Activated CD4-positive, alpha-beta T cell treated with anti-CD3 and anti-CD28 coated beads for 1 hour (primary cell): ENCODE measurements around the gene SHH.
"Not testable (repeated sequence)": the region's sequence is repeated elsewhere in the genome, so short reads cannot be mapped to it uniquely, and the experiment has no call there.

Experiments used
- DNase-seq: peaks from one replicate; pipeline ENCODE4 v3.0.0-alpha.2; 2020

Gene SHH

GRCh38 chr7:155818820-155819168, 6.5 kb upstream of the SHH start:
- DNase-seq = no peak

GRCh38 chr7:155818154-155818819, 6.0 kb upstream of the SHH start:
- DNase-seq = no peak

GRCh38 chr7:155817515-155817914, 5.3 kb upstream of the SHH start:
- not testable (repeated sequence) for DNase-seq

GRCh38 chr7:155816996-155817395, 4.7 kb upstream of the SHH start:
- DNase-seq = no peak

- no peak for DNase-seq
These were observed 3.9 kb upstream of the SHH start for GRCh38 chr7:155816192-155816508.

GRCh38 chr7:155815332-155816191, 3.3 kb upstream of the SHH start:
- DNase-seq = peak; percentile 40

- DNase-seq = no peak
These were observed 2.3 kb upstream of the SHH start for GRCh38 chr7:155814316-155815276.

- DNase-seq = no peak
These were observed 1.5 kb upstream of the SHH start for GRCh38 chr7:155813546-155814315.

GRCh38 chr7:155813125-155813524, 862 bp upstream of the SHH start:
- DNase-seq = no peak

- no peak for DNase-seq
These were observed 736 bp downstream of the SHH start for GRCh38 chr7:155811560-155811894.

GRCh38 chr7:155810770-155811559, 1.3 kb downstream of the SHH start:
- no peak for DNase-seq

GRCh38 chr7:155809947-155810769, 2.1 kb downstream of the SHH start:
- no peak for DNase-seq

GRCh38 chr7:155809332-155809946, 2.8 kb downstream of the SHH start:
- DNase-seq = no peak

- DNase-seq = no peak
These were observed 3.5 kb downstream of the SHH start for GRCh38 chr7:155808549-155809331.

GRCh38 chr7:155807789-155808548, 4.3 kb downstream of the SHH start:
- DNase-seq = no peak

GRCh38 chr7:155807065-155807671, 5.1 kb downstream of the SHH start:
- DNase-seq = no peak

- no peak for DNase-seq
These were observed 6.0 kb downstream of the SHH start for GRCh38 chr7:155806096-155806871.

- no peak for DNase-seq
These were observed 6.5 kb downstream of the SHH start for GRCh38 chr7:155805826-155806095.
